ENCODE results near the gene FXYD4.
A peak's percentile ranks its signal among the peaks of the same experiment; 100 is the strongest.
"Not testable (repeated sequence)": the region's sequence is repeated elsewhere in the genome, so short reads cannot be mapped to it uniquely, and the experiment has no call there.

FXYD4 gene

GRCh38 chr10:43376046-43376635, 4.7 kb downstream of the FXYD4 start:
- DNase-seq (ENCODE audit: low spot score) = no peak

- DNase-seq (ENCODE audit: low spot score) = no peak
Observed at GRCh38 chr10:43376828-43377423, 5.5 kb downstream of the FXYD4 start.

- peak; percentile 70 for DNase-seq (ENCODE audit: low spot score)
Observed at GRCh38 chr10:43377424-43377883, 6.0 kb downstream of the FXYD4 start.

GRCh38 chr10:43380610-43381222, 9.3 kb downstream of the FXYD4 start:
- DNase-seq (ENCODE audit: low spot score) = no peak

- no peak for DNase-seq (ENCODE audit: low spot score)
Observed at GRCh38 chr10:43383204-43383971, 12.0 kb downstream of the FXYD4 start.

GRCh38 chr10:43384252-43385221, 13.1 kb downstream of the FXYD4 start:
- DNase-seq (ENCODE audit: low spot score) = no peak

- DNase-seq (ENCODE audit: low spot score) = no peak
Observed at GRCh38 chr10:43385412-43386004, 14.1 kb downstream of the FXYD4 start.

- no peak for DNase-seq (ENCODE audit: low spot score)
Observed at GRCh38 chr10:43386549-43386948, 15.1 kb downstream of the FXYD4 start.

- no peak for DNase-seq (ENCODE audit: low spot score)
Observed at GRCh38 chr10:43386981-43387677, 15.7 kb downstream of the FXYD4 start.

GRCh38 chr10:43387678-43388032, 16.2 kb downstream of the FXYD4 start:
- no peak for DNase-seq (ENCODE audit: low spot score)

- no peak for DNase-seq (ENCODE audit: low spot score)
Observed at GRCh38 chr10:43389867-43390266, 18.4 kb downstream of the FXYD4 start.

- no peak for DNase-seq (ENCODE audit: low spot score)
Observed at GRCh38 chr10:43390333-43390732, 18.9 kb downstream of the FXYD4 start.

- DNase-seq (ENCODE audit: low spot score) = no peak
Observed at GRCh38 chr10:43390759-43391158, 19.3 kb downstream of the FXYD4 start.

GRCh38 chr10:43391496-43391895, 20.1 kb downstream of the FXYD4 start:
- DNase-seq (ENCODE audit: low spot score) = no peak

GRCh38 chr10:43392748-43393147, 21.3 kb downstream of the FXYD4 start:
- no peak for DNase-seq (ENCODE audit: low spot score)

GRCh38 chr10:43393186-43393585, 21.8 kb downstream of the FXYD4 start:
- DNase-seq (ENCODE audit: low spot score) = not testable (repeated sequence)

GRCh38 chr10:43393606-43394360, 22.3 kb downstream of the FXYD4 start:
- DNase-seq (ENCODE audit: low spot score) = no peak

- DNase-seq (ENCODE audit: low spot score) = no peak
Observed at GRCh38 chr10:43394868-43395267, 23.4 kb downstream of the FXYD4 start.

- no peak for DNase-seq (ENCODE audit: low spot score)
Observed at GRCh38 chr10:43395571-43396060, 24.2 kb downstream of the FXYD4 start.

All from ecto neural progenitor cell (in vitro differentiated cells).